OCI-M2 (cell line): ENCODE data around the gene CD40LG.

Source experiments
- DNase-seq: peaks from one replicate; lab custom pipeline; 2025; ENCODE audit not compliant: unreplicated experiment; lab: John Stamatoyannopoulos, UW

The CD40LG gene

DNA sequence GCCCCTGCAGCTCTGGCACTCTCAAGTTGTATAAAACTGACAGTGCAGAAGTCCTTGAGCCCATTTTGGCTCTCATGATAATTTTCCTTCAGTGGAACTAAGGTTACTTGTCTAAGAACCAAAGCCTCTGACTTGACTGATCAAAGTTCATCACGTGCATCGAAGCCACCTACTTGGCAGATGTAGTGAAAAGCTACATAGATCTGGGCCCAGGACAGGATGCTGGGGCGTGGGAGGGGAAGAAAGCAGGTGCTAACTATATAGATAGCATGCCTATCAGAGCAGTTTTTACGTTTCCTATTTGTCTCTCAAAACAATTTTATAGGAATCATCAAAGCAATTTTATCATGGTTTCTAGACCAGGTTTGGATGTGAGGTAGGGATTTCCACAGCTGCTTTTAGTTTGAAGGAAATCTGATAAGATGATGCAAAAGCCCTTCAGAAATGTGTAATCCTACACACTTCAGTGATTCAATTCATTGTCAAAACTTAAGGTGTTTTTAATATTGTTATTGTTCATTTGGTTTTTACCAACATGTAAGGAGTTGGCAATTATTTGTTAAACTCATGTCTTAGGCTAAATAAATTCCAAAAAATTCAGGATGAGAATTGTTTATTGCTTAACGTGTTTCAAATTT is 1.2 kb upstream of the CD40LG start:
- DNase-seq: no peak

DNA sequence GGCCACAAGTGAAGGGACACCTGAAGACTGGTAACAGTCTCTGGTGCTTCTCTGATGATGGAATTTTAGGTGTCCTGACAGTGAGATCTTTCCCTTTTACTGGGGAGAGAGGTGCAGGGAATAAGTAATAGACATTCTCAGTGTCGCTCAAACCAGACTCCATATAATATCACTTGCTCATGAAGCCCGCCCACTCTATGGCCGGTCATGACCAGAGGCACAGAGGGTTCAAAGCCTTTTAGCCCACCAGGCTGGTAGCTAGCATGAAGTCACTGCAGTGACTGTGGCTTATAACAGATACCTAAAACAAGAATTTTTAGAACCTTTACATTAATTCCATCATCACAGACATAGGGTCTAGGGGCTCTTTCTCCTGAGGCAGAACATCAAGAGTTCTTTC is 2.9 kb downstream of the CD40LG start:
- DNase-seq: no peak

DNA sequence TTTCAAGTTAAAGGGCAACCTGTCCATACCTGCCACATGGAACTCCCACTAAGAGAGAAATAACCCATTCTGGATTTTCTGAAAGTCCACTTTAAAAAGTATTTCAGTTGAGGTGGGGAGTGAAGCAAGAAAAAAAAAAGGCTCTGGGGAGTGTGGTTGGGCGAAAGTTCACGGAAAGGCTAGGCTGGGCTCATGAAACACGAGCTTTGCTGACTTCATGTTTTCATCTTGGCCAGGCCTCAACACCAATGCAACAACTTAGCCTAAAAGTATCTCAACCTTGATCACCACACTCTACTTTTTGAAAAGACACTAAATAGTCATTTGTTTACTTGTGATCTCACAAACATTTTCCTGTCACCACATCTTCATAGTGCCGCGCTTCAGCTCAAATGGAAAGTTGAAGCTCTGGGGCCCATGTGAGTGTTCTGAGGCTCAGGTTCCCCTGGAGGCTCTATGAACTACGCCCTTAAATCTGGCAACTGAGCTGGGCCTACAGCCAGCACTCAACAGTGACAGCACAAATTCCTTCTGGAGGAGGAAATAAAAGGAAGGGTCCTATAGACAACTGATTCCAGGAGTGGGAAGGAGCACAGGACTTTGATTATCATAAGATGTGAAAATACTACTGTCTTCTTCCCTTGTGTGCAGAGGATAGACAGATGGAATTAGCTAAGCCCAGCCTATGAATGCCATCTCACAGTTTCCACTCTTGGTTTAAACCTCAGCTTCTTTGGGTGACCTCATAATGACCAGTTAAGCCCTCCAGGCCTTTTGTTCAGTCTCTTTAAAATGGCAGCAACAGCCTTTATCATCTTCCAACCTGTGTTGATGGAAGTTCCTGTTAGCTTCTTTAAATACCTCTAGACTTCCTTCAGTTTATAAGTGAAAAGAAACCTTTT is 5.1 kb downstream of the CD40LG start:
- DNase-seq: no peak

DNA sequence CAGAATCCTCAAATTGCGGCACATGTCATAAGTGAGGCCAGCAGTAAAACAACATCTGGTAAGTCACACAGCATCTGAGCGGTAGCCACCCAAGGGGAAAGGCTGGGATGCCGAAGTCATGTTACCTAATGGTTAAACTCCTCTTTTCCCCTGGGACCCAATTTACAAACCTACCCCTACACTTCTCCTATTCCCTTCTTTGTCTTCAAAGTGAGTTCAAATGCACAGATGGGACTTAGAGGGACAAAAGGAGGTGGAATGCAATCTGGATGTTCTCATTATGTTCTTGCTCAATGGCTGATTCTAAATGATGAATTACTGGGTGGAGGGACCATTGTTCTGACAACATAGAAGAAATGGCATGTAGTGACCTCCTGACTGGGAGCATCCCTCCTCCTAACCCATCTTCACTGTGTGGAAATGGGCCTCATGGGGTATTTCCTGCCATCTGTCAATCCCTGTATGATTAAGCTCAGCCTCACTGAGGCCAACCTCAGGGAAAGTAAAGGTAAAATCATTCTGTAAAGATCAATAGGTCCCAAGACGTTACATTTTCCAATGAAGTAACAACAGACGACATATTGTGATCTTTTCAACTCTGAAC is 8.5 kb downstream of the CD40LG start:
- DNase-seq: no peak

DNA sequence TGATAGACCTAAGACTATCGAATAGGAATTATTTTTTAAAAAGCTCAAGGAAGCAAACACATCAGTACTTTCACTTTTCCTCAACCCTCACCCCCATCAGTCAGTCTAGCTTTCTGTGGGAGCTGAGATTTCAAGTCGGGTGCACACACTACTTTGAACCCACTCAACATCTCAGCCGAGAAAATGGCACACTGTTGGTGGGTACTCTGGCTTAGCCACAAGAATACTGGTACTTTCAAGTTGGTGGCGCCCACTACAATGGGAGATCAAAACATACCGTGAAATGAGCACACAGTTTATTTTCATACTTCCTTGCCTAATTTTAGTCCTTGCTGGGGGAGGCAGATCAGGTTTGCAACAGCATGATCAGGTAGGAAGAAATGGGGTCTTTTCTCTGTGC is 10.2 kb downstream of the CD40LG start:
- no peak for DNase-seq

DNA sequence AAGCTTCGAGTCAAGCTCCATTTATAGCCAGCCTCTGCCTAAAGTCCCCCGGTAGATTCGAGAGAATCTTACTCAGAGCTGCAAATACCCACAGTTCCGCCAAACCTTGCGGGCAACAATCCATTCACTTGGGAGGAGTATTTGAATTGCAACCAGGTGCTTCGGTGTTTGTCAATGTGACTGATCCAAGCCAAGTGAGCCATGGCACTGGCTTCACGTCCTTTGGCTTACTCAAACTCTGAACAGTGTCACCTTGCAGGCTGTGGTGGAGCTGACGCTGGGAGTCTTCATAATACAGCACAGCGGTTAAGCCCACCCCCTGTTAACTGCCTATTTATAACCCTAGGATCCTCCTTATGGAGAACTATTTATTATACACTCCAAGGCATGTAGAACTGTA is 11.2 kb downstream of the CD40LG start:
- DNase-seq: no peak

DNA sequence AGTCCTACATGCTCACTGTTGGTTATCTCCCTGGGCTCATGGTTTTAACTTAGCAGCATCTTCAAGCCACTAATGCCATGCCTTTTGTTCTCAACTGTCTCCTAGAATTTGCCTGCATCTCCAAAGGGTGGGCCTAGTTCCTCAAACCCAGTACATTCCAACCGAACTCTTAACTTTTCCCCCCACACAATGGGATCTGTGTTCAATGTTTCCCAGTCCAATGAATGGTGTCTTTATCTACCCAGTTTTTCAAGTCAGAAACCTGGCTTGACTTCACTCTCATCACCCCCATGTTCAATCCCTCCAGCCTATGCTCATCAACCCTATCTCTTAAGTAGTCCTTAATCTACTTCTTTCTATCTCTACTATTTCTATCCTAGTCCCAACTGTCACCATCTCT is 12.9 kb downstream of the CD40LG start:
- DNase-seq: no peak

DNA sequence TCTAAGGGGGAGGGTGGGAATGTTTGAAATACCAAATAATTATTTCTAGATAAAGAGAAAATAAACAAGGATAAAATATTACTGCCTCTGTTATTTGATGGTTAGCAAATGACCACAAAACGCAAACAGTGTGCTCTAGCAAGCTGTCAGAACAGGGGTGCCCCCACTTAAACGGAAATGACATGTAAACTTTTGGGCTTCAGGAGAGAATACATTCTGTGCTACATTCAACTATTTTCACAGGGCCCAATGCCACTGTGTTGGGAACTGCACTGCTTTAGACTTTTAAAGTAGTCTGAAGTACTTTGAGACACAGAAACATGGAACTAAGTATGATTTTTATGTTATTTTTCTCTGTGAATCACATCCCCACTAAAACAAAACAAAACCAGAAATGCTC is 14.1 kb downstream of the CD40LG start:
- DNase-seq: no peak

DNA sequence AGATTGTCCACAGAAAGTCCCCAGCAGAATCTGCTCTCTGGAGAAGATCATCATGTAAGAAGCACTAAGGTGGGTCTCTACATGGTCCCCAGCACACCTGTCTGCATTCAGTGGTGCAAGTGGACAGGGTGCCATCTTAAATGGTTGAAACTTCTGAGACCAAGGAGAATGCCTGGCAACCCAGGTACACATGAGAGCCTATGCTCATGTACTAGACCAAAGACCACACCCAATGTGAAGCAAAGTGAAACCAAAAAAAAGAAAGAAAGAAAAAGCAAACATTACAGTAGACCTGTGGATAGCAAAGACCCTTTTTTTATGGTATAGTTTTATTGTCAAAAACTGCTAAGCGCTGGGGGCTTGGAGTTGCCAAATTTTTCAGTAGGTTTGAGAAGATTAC is 15.0 kb downstream of the CD40LG start:
- no peak for DNase-seq

DNA sequence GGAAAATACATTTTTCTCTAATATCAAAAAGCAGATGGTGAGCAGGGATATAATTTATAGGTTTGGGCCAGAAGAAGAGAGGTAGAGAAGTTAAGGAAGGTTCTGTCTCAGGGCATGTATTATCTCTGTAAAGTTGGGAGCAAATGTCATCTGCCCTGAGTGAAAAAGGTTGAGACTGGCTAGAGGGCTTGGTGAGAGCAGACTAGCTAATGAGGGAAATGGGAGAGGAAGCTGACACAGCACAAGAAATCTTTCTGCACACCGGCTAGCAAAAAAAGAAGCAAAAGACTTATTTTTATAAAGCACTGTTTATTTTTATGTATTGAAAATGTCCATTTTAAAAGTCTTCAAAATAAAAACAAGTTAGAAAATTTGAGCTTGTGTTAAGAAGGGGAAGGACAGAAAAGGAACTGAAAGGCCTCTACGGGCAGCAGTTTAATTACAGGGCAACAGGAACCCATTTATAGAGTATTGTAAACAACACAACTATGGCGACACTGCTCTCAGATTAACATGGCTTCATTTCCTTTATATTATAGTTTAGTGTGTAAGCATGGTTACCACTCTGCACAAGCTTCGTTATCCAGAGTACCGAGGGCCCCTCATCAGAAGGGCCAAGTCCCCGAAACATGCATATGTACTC is 17.4 kb downstream of the CD40LG start:
- DNase-seq: no peak

DNA sequence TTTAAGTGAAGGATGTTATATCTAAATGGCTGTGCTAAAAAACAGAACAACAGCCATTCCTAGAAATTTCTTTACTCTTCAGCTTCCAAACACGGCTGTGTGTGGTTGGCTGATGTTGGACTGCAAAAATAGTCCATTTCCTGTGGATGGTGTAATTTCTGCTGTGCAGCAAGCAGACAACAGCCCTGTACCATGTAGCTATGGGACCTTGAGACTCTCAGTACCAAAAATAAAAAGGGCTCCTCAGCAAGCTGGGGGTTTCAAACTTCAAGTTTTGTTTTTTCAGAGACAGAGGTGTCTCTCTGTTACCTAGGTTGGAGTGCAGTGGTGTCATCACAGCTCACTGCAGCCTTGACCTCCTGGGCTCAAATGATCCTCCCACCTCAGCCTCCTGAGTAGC is 18.1 kb downstream of the CD40LG start:
- DNase-seq: no peak

DNA sequence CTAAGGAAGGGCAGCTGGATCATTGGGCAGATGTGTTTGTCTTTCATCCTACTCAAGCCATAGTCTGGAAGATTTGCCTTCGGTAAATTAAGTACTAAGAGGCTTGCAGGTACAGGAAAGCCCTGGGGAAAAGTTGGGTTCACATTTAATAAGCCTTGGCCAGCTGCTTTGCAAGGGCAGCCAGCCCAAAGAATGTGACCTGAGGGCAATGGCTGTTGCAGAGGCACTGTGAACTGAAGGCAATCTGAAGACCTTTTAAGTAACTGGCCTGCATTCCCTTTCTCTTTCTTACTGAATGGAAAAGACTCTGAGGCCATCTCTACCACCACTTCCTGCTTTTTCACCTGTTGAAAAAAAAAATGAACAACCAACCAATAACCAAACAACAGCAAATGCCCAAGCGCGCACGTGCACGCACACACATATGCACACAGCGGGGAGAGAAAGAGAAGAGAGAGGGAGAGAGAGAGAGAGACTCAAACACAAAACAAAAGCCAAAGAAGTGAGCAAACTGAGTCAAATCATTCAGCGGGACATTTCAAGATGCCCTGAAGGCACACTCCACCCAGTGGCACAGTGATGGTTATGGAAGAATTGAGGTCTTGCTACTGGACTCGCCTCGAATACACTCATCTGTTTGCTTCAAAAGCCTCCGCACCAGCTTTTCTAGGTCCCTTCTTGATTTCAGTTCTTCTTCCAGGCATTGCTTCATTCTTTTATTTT is 19.6 kb downstream of the CD40LG start:
- DNase-seq: no peak

DNA sequence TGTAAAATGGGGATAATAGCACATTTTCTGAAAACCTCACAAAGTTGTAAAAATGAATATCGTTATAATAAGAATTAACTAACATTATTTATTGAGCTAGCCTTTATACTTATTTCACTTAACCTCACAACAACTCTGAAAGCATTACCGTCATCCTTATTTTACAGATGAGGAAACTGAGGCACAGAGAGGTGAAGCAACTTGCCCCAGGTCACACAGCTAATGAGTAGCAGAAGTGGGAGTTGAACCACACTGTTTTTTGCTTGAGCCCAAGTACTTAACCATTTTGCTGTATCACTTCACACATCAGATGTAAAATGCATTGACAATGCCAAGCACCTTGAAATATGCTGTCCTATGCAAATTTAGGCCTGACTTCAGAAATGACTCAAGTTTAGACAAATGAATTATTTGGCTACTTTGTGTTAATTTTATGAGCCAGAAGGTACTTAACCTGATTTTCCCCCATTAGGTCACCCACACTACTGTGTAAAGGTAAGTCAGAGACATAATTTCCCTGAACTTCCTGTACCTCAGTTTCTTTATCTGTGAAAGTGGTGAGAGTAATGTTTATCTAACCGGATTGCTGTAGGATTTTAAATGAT is 23.1 kb downstream of the CD40LG start:
- DNase-seq: no peak

DNA sequence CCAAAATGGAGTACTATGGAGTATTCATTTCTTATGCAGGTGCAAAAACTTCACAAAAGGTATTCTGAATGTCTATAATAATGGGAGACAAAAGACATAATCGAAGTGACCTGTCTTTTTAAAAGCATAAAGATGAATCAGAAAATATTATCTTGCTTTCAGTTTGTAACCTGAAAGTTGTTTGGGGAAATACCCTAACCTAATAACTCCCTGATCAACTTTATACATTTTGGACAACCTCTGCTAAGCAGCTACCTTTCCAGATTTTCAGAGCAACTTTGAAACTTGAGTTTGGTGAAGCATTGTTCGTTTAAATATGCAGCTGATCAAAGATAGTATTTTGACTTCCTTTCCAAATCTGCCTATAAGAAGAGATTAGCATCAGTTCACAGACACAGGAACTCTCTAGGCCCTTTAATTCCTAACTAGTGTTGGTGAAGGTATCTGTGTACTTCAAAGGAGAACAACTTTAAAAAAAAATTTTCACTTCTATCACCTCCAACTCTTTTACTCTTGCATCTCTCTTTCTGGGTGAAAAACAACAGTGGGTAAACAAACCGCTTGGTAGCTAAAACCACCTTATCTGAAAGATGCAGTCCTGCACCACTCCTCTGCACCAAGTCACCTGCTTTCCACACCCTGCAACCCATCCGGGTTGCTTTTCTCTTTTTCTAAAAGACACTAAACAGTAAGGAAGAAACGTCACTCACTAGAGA is 26.5 kb downstream of the CD40LG start:
- no peak for DNase-seq

DNA sequence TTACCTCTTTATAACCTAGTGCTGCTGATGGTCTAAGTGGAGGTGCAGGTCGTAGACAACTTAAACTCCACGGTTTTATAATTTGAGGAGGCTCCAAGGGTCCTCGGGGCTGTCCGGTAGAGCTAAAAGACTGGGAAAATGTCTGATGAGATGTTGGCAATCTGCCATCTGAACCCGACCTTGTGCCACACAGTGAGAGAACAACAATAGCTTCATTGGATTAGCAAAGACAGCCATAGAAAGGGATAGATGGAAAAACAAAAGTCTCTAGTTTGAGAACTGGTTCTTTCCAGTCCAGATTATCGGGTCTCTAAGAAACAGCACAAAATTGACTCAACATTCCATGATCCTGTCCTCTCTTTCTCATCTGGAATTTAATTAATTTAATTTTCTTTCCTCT is 31.6 kb downstream of the CD40LG start:
- DNase-seq: no peak

DNA sequence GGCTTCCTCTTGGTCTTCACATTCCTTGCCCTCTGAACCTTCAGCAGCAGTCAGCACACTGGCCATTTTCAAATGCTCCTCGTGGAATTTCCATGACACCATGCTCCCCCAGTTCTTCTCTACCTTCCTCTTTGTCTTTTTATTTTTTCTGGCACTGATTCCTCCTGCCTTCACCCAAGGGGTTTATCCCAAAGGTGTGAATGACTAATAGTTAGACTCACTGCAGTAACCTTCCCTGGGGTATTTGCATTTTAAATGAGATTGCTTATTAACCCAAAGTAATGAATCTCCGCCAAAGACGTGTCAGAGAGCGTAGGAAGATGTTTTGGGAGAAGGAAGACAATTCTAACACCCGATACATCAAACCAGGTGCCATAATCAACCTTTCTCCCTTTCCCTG is 36.2 kb downstream of the CD40LG start:
- no peak for DNase-seq

DNA sequence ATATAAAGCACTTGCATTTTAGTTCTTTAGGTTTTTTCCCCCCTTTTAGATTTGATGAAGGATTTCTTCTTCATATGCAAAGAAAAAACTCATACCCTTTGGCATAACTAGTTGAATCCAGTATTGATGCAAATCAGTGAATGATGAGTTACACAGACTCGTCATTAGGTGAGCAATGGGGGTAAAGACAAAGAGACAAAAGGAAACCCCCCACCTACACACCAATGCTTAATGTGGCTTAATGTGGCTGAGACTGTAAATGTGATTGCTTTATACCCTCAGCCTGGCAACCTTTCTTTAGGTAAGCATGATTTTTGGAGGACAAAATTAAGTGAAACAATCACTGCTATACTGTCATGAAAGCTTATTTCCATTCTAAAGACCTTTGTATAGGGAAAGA is 39.5 kb downstream of the CD40LG start:
- DNase-seq: no peak

DNA sequence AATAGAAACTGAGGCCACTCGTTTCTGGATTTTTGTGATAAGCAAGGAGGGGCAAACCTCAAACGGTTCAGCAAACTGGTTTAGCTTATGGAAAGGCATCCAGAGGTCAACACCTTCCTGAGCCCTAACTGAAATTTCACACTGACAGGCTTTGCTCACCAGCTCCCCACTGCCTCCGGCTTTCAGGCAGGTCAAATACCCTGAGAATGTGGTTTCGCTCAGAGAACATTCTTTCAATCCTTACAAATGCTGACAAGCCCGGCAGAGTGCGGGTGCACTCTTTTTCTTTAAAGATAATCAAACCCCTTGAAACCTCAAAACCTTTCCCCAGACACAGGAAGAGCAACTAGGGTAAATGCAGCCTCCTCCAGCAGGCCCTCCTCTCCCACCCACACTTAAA is 41.5 kb downstream of the CD40LG start:
- DNase-seq: no peak

DNA sequence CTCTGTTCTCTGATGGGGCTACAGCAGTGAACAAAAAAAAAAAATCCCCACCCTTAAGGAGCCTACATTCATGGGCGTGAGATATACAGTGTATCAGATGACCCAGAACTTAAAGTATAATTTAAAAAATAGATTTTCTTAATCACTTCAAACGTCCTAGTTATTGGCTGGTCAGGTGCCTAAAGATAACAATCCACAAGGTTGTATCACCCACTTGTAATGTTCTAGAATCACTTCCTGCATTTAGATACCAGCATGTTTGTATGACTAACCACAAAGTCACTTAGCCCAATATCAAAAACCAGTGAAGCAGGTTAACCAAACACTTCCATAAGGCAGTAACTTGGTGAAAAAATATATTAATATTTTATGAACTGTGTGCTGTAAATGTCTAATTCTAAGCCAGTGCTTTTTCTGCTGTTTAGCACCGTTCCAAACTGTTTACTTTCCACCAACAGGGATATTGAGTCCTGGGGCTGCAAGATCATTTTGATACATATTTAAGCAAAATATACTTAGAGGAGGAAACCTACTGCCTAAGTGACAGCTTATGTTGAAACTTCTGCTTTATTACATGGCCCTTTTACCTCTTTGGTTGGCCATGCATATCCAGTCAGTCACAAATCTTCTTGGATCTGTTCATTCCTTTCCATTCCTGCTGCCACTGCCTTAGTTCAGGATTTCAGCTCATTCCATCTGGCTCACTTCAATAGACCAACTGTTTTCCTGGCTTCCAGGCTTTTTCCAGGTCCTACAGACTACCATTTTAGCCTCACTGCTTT is 43.3 kb downstream of the CD40LG start:
- DNase-seq: no peak
